CD4-positive, alpha-beta T cell treated with Interleukin-17A for 1 hour (primary cell): ENCODE data around the gene SMC3.

Experiments
- DNase-seq: peaks from one replicate; pipeline ENCODE4 v3.0.0-alpha.2; 2020

SMC3 gene

DNA sequence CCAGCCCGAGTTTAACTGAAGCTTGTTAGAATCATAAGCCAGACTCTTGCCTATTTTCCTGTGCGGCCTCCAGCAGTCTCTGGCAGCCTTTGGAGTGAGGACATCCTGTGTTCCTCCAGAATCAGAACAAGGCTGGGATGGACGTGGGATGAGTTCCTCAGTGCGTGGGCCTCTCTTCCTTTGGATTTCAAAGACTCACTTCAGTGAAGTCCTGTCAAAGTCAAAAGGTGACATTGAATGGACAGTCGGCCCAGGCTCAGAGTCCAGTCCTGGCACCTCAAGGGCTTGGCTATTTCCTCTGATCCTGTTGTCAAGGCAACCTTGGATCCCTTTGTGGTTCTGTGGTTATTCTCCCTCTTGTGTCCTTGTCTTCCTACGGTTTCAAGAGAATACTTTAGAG lies 21.4 kb upstream of the SMC3 start:
- DNase-seq, result no peak

DNA sequence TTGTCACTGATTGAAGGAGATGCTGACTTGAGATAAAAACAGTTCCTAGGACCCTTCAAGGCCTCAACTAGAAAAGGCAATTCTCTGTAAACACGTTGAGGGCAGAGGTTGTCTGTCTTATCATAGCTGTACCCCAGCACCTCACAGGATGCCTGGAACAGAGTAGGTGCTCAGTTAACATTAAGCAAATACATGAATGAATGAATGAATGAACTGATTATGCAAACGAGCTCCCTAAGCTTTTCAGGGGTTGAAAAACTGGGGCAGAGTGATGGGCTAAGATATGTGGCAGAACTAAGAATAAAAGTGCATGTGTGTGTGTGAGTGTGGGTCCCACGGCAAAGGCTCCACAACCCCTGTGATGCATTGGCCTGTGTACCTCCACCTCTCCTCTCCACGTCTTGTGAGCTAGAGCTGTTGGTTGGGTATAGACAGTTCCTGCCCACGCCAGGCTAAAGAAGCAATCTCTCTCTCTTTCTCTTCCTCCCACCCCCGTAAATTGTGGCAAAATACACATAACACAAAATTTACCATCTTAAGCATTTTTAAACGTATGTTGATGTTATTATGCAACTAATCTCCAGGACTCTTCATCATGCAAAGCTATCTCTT lies 20.9 kb upstream of the SMC3 start:
- no peak for DNase-seq

DNA sequence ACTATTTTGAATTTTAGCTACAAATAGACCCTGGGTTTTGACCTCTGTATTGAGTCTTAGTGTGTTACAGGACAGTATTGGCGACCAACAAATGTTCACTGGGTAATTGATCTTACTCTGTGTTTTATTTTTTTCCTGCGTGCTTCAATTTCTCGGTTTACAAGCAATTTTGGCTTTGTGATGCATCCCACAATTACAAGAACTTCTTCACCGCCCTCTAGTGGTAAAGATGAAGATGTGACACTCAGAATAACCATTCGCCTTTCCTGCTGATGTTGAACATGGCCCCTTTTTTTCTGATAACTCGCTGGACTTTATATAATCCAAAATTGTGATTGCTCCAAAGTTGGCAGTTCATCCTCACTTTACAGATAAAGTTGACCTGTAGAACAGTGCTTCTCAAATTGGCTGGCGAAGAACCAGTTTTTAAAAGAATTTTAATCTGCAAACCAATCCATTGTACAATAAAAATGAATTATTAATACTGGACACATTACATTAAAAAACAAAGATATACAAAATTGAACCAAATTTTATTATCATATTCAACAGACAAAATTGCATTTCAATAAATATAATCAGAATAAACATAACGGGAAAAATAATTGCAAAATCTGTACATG lies 20.2 kb upstream of the SMC3 start:
- DNase-seq, result peak; percentile 81

DNA sequence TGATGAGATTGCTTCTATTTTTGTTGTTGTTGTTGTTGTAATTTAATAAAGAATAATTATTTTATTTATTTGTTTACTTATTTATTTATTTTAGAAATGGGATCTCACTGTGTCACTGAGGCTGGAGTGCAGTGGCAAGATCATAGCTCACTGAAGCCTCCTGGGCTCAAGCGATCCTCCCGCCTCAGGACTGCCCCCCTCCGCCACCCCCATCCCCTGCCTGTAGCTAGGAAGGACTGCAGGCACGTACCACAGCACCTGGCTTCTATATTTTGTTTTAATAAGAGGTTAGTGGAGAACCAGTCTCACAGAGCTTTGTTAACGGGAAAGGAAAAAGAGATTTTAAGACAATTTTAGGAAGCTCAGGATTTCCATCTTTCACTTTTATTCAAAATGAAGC lies 19.5 kb upstream of the SMC3 start:
- DNase-seq, result no peak

DNA sequence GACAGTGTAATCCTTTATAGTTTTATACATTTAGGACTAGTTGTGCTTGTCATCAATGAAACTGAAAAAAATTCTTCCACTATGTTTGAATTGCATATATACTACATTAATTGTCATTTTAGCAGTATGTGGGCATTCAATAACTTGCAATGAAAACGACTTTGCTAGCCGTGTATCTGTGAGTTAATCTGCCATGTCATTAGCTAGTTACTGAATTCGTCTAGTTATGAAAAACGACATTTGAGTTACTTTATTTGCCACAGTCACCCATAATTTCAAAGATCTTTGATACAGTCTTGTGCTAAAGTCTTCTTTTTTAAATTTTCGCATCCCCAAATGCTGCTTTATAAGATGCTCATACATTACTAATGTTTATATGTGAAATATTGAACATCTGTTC lies 18.3 kb upstream of the SMC3 start:
- no peak for DNase-seq

DNA sequence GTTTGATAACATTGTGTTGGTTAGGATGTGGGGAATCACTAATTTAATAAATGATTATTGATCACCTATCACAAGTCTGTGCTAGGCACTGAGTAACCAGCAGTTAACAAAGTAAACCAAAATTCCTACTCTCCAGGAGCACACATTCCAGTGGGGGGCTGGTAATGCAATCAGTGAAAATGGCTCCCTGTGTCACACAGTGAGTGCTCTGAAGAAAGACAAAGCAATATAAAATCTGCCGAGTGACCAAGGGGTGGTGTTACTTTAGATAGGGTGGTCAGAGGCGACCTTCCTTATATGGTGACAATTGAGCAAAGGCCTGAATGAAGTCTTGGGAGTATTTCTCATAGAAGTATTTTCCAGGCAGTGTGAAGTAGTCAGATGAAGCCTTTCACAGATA lies 13.6 kb upstream of the SMC3 start:
- DNase-seq, result no peak

DNA sequence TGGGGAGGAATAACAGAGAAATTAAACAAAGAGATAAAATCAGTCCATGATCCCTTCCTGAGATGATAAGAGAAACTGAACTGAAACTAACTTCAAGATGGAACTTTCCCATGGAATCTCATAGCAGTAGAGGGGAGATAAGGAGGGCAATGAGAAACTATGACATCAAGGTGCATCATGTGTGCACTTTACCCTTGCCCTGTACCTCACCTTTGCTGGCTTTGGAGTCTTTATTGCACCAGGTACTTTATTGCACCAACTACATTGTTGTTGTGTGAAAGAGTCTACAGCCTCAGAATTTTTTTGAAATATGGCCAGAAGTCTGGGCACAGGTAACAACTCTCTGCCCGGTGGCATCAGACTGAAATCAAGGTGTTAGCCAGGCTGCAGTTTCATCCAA lies 11.2 kb upstream of the SMC3 start:
- DNase-seq, result no peak

DNA sequence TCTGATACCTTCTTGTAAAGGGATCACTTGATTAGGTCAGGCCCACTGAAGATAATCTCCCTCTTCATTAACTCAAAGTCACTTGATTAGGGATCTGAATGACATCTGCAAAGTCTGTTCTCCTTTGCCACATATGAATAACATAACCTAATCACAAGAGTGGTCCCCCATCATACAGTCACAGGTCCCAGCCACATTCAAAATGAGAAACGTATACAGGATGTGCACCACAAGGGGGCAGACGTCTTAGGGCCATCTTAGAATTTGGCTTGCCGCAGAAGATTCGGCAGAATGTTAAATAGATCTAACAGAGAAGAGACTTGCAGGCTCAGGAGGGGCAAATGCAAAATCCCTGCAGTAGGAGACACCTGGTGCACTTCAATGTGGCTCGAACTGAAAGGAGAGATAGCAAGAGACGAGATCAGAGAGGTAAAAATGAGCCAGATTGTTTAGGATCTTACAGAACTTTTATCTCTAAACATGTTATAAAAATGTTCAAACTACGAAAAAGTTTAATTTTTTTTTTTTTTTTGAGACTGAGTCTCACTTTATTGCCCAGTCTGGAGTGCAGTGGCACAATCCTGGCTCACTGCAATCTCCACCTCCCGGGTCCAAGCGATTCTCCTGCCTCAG lies 10.4 kb upstream of the SMC3 start:
- DNase-seq, result peak; percentile 76

DNA sequence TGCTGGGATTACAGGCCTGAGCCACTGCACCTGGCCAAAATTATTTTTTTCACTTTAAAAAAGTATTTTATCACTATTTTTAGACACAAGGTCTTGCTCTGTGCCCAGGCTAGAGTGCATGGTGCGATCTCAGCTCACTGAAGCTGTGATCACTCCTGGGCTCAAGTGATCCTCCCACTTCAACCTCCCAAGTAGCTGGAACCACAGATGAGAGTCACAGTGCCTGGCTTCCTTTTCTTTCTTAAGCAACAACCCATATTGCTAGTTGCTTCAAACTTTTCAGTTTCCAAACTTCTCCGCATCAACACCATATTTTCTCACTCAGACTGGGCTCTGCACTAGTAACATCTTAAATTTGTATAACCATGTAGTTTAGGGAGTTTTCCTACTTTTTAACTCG lies 9.5 kb upstream of the SMC3 start:
- no peak for DNase-seq

DNA sequence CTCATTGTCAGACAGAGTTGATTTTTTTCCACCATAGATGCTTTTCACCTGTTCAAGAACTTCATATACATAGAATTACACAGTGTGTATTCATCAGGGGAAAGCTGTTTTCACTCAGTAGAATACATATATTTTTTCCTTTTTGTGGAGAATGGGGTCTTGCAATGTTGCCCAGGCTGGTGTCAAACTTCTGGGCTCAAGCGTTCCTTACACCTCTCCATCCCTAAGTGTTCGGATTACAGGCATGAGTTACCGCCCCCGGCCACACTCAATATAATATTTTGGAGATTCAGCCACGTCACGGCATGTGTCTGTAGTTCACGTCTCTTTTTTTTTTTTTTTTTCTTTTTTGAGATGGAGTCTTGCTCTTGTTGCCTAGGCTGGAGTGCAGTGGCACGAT lies 7.5 kb upstream of the SMC3 start:
- no peak for DNase-seq

DNA sequence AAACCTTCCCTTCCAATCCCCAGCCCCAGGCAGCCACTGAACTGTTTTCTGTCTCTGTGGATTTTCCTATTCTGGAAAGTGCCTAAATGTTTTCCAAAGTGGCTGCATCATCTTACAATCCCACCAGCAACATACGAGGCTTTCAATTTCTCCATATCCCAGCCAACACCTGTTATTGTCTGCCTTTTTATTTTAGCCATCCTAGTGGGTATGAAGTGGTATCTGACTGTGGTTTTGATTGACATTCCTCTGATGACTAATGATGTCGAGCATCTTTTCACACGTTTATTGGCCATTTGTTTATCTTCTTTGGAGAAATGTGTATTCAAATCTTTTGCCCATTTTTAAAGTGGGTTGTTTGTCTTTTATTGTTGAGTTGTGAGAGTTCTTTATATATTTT lies 6.2 kb upstream of the SMC3 start:
- no peak for DNase-seq

DNA sequence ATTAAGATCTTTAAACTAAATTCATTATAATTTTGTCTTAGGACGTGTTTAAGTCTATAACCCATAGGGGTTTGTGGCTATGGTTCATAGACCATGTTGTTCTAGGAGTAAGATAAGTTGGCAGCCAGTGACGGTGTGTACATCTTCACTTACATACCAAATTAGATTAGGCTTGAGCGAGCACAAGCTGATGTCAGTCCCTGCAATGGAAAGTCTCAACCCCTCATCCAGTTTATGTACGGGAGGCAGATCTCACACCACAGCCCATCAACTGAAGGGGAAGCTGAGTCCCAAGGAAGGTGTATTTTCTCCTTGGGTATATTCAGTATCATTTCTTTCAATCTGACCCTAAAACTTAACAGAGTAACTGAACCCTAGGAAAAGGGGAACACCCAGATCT lies 5.1 kb upstream of the SMC3 start:
- no peak for DNase-seq

DNA sequence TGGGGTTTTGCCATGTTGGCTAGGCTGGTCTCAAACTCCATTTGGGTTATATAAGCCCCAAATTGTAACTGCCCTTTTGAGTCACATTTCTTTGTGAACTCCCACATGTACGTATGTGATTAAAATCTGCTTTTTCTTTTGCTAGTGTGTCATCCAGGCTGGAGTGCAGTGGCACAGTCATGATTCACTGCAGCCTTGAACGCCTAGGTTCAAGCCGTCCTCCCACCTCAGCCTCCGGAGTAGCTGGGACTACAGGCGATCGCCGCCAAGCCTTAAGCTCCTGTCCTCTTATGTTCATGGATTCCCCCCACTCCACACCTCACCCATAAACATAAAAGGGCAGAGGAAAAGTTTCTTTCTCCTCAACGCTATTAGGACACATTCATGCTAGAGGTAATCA lies 4.4 kb upstream of the SMC3 start:
- DNase-seq, result no peak

DNA sequence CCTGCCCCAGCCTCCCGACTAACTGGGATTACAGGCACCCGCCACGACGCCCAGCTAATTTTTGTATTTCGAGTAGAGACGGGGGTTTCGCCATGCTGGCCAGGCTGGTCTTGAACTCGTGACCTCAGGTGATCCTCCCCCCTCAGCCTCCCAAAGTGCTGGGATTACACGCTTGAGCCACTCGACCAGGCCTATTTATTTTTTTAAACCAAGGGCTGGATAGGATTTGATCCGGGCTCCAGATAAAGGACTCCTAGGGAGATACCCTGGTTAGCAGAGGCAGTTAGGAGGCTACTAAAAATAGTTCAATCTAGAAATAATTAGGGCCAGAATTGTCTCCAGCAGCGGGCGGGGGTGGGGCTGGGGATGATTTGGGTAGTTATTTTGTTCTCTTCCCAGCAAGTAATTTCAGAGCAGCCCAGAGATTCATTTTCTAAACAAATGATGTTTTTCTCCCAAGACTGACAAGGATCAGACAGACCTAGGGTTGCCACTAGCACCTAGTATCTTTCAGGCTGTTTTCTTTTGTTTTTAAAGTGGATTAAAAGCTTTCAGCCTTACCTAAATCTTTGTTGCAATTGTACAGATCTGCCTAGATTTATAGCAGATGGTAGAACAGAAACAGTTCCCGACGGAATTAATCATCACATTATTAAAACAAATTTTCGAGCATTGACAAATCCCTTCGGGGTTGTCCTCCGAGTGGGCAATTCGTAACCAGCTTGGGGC lies 859 bp upstream of the SMC3 start:
- no peak for DNase-seq

DNA sequence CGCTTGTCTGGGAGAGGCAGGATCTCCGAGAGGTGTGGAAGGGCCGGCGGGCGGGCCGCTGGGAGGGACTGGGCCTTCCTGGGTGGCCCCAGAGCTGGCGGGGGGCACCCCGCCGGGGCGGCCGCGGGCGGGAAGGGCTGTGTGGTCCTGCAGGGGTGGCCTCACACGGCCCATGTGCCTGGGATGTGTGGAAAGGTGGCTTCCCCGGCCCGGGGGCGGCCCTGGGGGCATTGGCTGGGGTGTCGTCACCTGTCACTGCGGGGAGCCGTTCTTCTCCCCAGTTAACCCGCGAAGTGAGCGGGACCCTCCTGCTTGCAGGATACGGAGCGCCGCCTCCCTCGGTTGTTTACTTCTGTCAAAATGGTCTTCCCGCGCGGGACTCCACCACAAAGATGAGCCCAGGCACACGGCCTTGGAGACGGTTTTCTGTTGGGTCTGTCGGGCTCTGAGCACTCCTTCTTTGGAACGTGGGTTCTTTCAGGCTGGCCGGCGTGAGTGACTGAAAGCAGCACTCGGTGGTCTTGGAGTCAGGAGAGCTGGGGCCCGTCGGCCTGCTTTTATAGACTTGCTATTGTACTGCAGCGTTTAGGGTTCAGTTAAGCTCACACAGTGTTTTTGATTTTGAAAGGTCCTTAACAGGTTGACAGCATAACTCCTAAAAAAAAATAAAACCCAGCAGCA lies 700 bp downstream of the SMC3 start:
- DNase-seq, result peak; percentile 62

DNA sequence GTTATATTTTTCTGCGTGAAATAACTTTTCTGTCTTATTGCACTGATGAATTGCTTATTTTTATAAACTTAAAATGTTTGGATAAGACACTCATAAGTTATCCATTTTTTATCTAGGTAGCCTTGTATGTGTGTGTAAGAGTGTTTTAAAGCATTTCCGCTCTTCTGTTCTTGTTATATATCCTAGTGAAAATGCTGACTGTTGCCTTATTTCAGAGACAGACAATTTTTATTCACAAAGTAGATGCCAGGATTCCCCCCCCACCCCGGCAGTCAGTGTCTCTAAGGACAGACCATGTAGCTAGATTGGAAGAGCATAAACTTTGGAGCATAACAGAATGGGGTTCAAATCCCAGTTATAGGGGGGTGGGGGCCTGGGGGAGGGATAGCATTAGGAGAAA lies 1.6 kb downstream of the SMC3 start:
- DNase-seq, result no peak

DNA sequence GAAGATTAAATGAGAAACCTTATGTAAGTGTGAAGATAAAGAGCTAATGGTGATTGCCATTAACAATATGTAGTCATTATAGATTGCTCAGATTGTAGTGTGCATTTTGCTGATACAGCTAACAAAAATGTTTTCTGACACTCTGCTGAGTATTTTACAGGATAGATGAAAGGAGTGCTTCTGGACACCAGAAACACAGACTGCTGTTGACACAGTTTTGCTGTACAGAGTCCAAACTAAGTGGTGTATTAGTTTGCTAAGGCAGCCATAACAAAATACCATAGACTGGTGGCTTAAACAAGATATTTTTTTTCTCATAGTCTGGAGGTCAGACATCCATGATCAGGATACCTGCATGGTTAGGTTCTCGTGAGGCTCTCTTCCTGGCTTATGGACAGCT lies 2.2 kb downstream of the SMC3 start:
- no peak for DNase-seq

DNA sequence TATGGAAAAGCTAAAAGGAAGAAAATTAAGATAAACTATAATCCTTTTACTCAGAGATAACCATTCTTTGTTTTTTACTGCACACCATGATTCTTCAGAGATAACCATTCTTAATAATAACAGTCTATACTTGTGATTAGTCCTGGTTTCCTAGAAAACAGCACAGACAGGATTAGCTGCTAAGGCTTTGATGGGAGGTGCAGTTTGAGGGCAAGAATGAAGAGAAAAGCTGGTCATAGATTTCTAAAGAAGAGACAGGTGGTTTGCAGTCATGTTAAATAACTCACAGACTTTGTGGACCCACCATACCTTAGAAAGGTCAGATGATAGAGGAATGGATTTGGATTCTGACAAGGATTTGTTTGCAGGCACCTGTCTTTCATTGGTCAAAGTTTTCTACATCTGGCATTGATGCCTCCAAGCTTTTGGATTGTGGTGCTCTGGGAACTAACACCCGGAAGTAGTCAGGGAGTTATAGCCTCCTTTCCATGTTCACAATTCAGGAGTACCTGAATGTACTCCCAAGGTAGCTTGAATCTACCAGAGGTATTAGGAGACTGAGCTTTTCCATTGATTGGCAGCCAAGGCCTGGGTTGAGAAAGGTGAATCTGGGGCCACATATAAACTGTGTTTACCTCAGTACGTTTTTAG lies 3.7 kb downstream of the SMC3 start:
- DNase-seq, result no peak

DNA sequence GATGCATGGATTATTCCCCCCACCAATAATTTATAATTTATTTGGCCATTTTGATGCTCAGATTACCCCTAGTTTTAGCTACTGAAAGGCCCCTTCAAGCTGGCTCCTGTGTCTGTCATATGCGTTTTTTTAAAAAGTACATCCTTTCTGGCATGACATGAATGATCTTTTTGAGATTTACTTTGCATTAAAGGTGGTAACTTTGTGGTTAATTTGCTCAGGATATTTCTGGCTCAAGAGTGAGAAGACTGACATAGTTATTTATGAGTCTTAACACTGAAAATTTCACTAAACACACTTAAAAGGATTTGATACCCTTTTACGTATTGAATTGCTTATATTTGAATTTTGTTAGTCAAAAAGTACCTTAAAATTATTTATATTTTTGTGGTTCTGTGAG lies 5.4 kb downstream of the SMC3 start:
- no peak for DNase-seq

DNA sequence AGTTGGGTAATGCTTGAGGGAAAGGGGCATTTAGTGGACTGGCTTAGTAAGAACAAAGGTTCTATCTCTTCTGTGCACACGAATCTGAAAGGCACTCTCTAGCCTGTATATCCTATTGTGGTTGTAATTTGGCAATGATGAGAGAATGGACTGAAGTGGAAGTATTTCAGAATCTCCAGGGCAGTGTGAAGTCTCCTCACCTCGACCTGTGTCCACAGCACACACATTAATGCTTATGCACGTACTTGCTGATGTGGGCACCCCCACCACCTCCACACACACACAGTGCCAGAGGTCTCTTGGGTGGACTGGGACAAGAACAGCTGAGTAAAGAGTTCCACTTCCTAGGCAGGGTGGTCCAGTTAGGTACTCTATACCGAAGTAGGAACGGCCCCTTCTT lies 6.9 kb downstream of the SMC3 start:
- DNase-seq, result no peak

DNA sequence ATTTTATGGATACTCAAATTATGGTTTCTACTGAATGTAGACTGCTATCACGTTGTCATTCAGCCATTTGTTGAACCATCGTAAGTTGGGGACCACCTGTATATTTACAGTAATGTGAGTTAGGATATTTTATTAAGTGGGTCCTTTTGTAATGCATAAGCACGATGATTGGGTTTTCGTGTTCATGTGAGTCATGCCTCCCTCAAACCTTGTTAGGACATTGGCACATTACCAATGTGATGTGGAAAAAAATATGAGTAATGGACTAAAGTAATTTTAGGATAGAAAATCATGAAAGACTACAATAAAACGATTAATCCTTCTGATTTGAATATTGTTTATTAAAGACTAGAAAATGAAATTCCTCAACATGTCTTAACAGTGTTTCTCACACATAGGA lies 8.7 kb downstream of the SMC3 start:
- no peak for DNase-seq

DNA sequence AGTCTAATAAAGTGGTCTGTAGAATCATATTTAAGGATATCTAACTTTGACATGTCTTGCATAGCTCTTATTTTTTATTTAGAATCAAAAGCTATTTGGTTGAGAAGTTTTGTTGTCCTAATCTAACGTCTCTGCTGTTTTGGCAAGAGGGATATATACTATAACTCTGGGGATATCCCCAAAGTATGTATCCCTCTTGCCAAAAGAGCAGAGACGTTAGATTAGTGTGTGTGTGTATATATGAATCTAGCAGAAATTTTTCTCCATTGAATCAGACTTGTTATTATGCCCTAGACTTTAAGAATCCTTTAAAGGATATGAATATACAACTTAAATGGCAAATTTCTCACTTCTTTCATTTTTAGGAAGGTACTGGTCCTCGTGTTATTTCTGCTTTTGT lies 9.6 kb downstream of the SMC3 start:
- DNase-seq, result no peak

DNA sequence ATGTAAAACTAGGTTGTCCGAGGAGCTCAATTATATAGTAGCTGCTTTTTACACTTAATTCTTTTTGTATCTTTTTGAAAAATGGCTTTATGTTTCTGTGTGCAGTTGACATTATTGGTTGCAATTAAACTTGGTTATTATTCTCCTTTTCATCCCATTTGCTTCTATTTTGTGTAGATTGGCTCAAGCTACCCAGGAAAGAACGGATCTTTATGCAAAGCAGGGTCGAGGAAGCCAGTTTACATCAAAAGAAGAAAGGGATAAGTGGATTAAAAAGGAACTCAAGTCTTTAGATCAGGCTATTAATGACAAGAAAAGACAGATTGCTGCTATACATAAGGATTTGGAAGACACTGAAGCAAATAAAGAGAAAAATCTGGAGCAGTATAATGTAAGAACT lies 16.5 kb downstream of the SMC3 start:
- no peak for DNase-seq
